Activated CD8-positive, alpha-beta memory T cell treated with anti-CD3 and anti-CD28 coated beads for 1 hour (primary cell): ENCODE measurements around the gene PDGFB.

Experiments
- DNase-seq, 2 donors: peaks; one replicate each; pipeline ENCODE4 v3.0.0-alpha.2; 2020; ENCODE audit warnings: low read depth in 1 of 2; ENCODE audit errors: extremely low read depth in 1 of 2

Gene PDGFB

GRCh38 chr22:39176714-39177455 is 67.9 kb downstream of the PDGFB start:
- no peak for DNase-seq

GRCh38 chr22:39176143-39176713 is 68.6 kb downstream of the PDGFB start:
- DNase-seq, result no peak

- no peak for DNase-seq
Observed at GRCh38 chr22:39175353-39176142, 69.2 kb downstream of the PDGFB start.

- DNase-seq, result peak; percentile 66 to 73
Observed at GRCh38 chr22:39174498-39175352, 70.1 kb downstream of the PDGFB start.

- DNase-seq, result peak in 1 of 2 donors; percentile 15
Observed at GRCh38 chr22:39173787-39174497, 70.8 kb downstream of the PDGFB start.
